AG09309 (cell line): ENCODE measurements around the gene ATP1A3.
A peak's percentile ranks its signal among the peaks of the same experiment; 100 is the strongest.
"Not testable (repeated sequence)": the region's sequence is repeated elsewhere in the genome, so short reads cannot be mapped to it uniquely, and the experiment has no call there.

Experiments used
- DNase-seq: peaks from one replicate; pipeline ENCODE4 v3.0.0-alpha.2; 2010; ENCODE audit warnings: low read depth
- H3K4me3 ChIP-seq: 2 replicates; pipeline ENCODE4 v1.5.1; 2011; ENCODE audit warnings: mild to moderate bottlenecking, low read depth, low read length, moderate library complexity; ENCODE audit not compliant: control insufficient read depth
- CTCF ChIP-seq: IDR thresholded peaks from 2 replicates; pipeline ENCODE4 v1.5.1; 2011; ENCODE audit warnings: mild to moderate bottlenecking, low read depth, low read length, inconsistent platforms; ENCODE audit not compliant: insufficient read depth, control insufficient read depth; ENCODE audit errors: missing control alignments

The ATP1A3 gene

GRCh38 chr19:42023943-42024260, 29.9 kb upstream of the ATP1A3 start:
- DNase-seq = no peak
- H3K4me3 ChIP-seq = no peak overlapping the region
- no peak for TF ChIP-seq CTCF

GRCh38 chr19:42023121-42023942, 29.3 kb upstream of the ATP1A3 start:
- no peak overlapping the region for H3K4me3 ChIP-seq
- DNase-seq = no peak
- peak; percentile 45 for TF ChIP-seq CTCF

DNA sequence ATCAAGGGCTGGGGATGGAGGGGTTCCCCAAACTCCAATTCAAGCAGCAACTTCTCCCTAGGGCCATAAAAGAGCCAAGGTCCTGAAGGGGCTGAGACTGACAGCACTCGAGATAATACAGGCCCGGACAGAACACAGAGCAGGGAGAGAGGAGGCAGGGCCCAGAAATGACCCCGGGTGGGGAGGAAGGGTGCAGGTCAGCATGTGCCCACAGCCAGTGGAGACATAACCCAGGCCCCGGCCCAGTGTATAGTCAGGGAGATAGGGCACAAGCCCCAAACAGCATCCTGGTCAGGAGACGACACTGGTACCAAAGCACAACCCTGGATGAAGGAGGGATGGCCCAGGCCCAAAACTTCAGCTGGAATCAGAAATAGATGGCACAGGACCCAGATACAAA, 28.6 kb upstream of the ATP1A3 start:
- DNase-seq = no peak
- no peak for TF ChIP-seq CTCF
- no peak overlapping the region for H3K4me3 ChIP-seq

- no peak overlapping the region for H3K4me3 ChIP-seq
- no peak for DNase-seq
- no peak for TF ChIP-seq CTCF
Observed at GRCh38 chr19:42021185-42021584, 27.2 kb upstream of the ATP1A3 start.

DNA sequence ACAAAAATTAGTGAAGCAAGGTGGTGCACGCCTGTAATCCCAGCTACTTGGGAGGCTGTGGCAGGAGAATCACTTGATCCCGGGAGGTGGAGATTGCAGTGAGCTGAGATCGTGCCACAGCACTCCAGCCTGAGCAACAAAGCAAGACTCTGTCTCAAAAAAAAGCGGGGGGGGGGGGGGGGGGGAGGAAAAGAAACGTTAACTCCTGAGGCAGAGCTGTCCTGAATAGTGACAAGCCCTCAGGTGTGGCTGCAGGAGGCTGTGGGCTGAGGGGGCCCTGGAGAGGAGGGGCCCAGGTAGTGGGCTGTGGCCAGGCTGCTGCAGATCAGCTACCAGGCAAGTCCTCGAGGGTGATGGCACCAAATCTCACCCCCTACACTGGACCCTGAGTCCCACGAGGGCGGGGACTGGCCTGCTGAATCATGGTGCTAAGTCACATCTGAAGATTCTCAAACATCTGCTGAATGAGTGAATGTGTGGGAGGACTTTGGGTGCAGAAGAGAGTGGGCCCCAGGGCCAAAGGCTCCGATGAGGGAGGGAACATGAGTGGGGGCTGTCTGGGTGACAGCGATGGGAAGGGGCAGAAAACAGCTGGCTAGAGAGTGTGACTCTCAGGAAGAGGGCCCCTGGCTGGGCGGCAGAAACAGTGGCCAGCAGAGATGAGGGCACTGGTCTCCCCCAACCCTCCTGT, 24.6 kb upstream of the ATP1A3 start:
- no peak overlapping the region for H3K4me3 ChIP-seq
- no peak for TF ChIP-seq CTCF
- no peak for DNase-seq

DNA sequence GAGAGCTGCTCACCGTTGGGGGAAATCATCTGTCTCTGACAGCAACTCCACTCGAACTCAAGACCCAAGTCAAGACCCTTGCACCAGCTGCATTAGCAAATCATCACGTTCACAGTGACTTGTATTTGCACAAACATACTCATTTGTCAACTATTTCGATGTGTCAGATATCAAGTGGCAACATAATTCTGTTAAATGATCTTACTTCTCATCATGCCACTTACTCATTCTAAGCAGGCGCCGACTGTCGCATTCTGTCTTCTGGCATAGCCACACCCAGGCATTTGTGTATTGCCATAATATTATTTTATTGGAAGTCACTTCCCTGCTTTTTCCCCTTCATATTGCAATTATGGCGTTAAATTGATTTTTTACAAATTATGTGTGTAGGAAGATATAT, 23.0 kb upstream of the ATP1A3 start:
- TF ChIP-seq CTCF = no peak
- H3K4me3 ChIP-seq = no peak overlapping the region
- no peak for DNase-seq

DNA sequence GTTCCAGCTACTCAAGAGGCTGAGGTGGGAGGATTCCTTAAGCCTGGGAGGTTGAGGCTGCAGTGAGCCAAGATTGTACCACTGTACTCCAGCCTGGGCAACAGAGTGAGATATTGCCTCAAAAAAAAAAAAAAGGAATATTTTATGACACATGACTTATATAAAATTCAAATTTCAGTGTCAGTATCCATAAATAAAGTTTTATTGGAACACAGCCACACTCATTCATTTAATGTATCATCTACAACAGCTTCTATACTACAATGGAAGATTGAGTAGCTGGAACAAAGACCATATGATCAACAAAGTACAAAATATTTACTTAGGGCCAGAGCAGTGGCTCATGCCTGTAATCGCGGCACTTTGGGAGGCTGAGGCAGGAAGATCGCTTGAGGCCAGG, 18.7 kb upstream of the ATP1A3 start:
- H3K4me3 ChIP-seq, DNase-seq: not testable (repeated sequence)
